Mammary epithelial cell (primary cell): ENCODE data around the gene DGAT2.

Source experiments
- CTCF ChIP-seq, 2 donors: IDR thresholded peaks in 1 of 2; conservative IDR thresholded peaks in 1 of 2; 2 replicates each; pipeline ENCODE4 v1.5.1; 2011 to 2012; ENCODE audit warnings: inconsistent platforms in 2 of 2, low read length in 2 of 2, mild to moderate bottlenecking in 2 of 2, control low read depth in 1 of 2, low read depth in 1 of 2; ENCODE audit not compliant: insufficient read depth in 1 of 2; ENCODE audit errors: extremely low read depth in 1 of 2
- EZH2 ChIP-seq: IDR thresholded peaks from 2 replicates; pipeline ENCODE4 v1.6.1; 2012; ENCODE audit warnings: low read length, inconsistent platforms, borderline replicate concordance

GRCh38 chr11:75737314-75737713 is 31.3 kb upstream of the DGAT2 start:
- TF ChIP-seq EZH2 (no peak), CTCF (conservative IDR thresholded peaks at IDR 0.05 in 1 of 2, IDR thresholded peaks at IDR 0.05 in 1 of 2; ENCODE audit: extremely low read depth in 1 of 2, insufficient read depth in 1 of 2, low read depth in 1 of 2, low read length in 2 of 2) (no peak)
